Liver (tissue), 9 donors: ENCODE results near the gene ZNF101. TPM values are rescaled to one million over a fixed set of nuclear protein-coding genes. Genes with fewer than 3 reads are reported as not detected.

Source experiments
- DNase-seq: peaks from one replicate; pipeline ENCODE4 v3.0.0-alpha.2; 2017; ENCODE audit warnings: low spot score
- H3K27ac ChIP-seq, 2 donors: one replicate each; pipeline ENCODE4 v1.7.0; 2013; ENCODE audit warnings: inconsistent platforms in 2 of 2, low read length in 2 of 2, control low read depth in 1 of 2, low read depth in 1 of 2, mild to moderate bottlenecking in 1 of 2
- H3K27me3 ChIP-seq, 4 donors: one replicate each; pipeline versions ENCODE4 v1.6.1 to v1.7.0; 2013; ENCODE audit warnings: low read length in 3 of 4, inconsistent platforms in 1 of 4, mild to moderate bottlenecking in 1 of 4, moderate library complexity in 1 of 4; ENCODE audit not compliant: control insufficient read depth in 4 of 4, insufficient read depth in 4 of 4
- H3K36me3 ChIP-seq, 4 donors: one replicate each; pipeline versions ENCODE4 v1.6.1 to v1.7.0; 2013; ENCODE audit warnings: low read length in 3 of 4, mild to moderate bottlenecking in 3 of 4, low read depth in 1 of 4, moderate library complexity in 1 of 4; ENCODE audit not compliant: control insufficient read depth in 4 of 4, insufficient read depth in 3 of 4
- H3K4me1 ChIP-seq, 4 donors: one replicate each; pipeline versions ENCODE4 v1.6.1 to v1.7.0; 2013; ENCODE audit warnings: low read length in 3 of 4, mild to moderate bottlenecking in 3 of 4, moderate library complexity in 1 of 4; ENCODE audit not compliant: control insufficient read depth in 4 of 4, insufficient read depth in 4 of 4
- H3K4me3 ChIP-seq, 3 donors: one replicate each; pipeline versions ENCODE4 v1.6.1 to v1.7.0; 2013; ENCODE audit warnings: low read length in 3 of 3, control low read depth in 1 of 3, low read depth in 1 of 3, mild to moderate bottlenecking in 1 of 3
- H3K9ac ChIP-seq, 2 donors: one replicate each; pipeline ENCODE4 v1.7.0; 2013; ENCODE audit warnings: low read length in 2 of 2, mild to moderate bottlenecking in 2 of 2, moderate library complexity in 2 of 2, control low read depth in 1 of 2, low read depth in 1 of 2
- H3K9me3 ChIP-seq, 4 donors: one replicate each; pipeline versions ENCODE4 v1.6.1 to v1.7.0; 2013; ENCODE audit warnings: low read length in 3 of 4; ENCODE audit not compliant: control insufficient read depth in 4 of 4
- EGR1 ChIP-seq, 2 donors: IDR thresholded peaks; 2 replicates each; pipeline ENCODE4 v1.6.1; 2016 to 2018; ENCODE audit warnings: antibody characterized with exemption in 2 of 2, low read depth in 2 of 2
- FOXA1 ChIP-seq: IDR thresholded peaks from 2 replicates; pipeline ENCODE4 v1.6.1; 2016; ENCODE audit warnings: antibody characterized with exemption
- GABPA ChIP-seq, 2 donors: IDR thresholded peaks in 1 of 2; conservative IDR thresholded peaks in 1 of 2; 2 replicates each; pipeline ENCODE4 v1.6.1; 2016; ENCODE audit warnings: antibody characterized with exemption in 2 of 2, mild to moderate bottlenecking in 1 of 2, moderate library complexity in 1 of 2
- HNF4G ChIP-seq: IDR thresholded peaks from 2 replicates; pipeline ENCODE4 v1.6.1; 2016; ENCODE audit warnings: antibody characterized with exemption
- JUND ChIP-seq, 2 donors: IDR thresholded peaks; 2 replicates each; pipeline ENCODE4 v1.6.1; 2016; ENCODE audit warnings: antibody characterized with exemption in 2 of 2
- RXRA ChIP-seq, 2 donors: IDR thresholded peaks; 2 replicates each; pipeline ENCODE4 v1.6.1; 2017 to 2018; ENCODE audit warnings: antibody characterized with exemption in 2 of 2, mild to moderate bottlenecking in 1 of 2
- SP1 ChIP-seq: IDR thresholded peaks from 2 replicates; pipeline ENCODE4 v1.6.1; 2018; ENCODE audit warnings: antibody characterized with exemption, mild to moderate bottlenecking
- TAF1 ChIP-seq: conservative IDR thresholded peaks from 2 replicates; pipeline ENCODE4 v1.6.1; 2016; ENCODE audit warnings: antibody characterized with exemption, mild to moderate bottlenecking
- YY1 ChIP-seq: IDR thresholded peaks from 2 replicates; pipeline ENCODE4 v1.6.1; 2016; ENCODE audit warnings: antibody characterized with exemption, mild to moderate bottlenecking
- WGBS: extraction: QIAGEN DNeasy Blood & Tissue Kit; methylation state at CpG from one replicate; pipeline ENCODE4 v1.1.7; 2013; 5-methylcytosine and 5-hydroxymethylcytosine counted together
- polyA plus RNA-seq, 2 donors: library from polyadenylated mRNA; stranded (reverse) in 1 of 2; unstranded in 1 of 2; fragments of 200-250 nt in 1 of 2; fragments of >200 nt in 1 of 2; fragmentation: Nextera tagmentation in 1 of 2; extraction: Ambion mirVana in 1 of 2; gene quantifications; one replicate each; pipeline versions ENCODE4 v1.2.1 to v1.2.3, GENCODE V29; 2013 to 2015
- total RNA-seq, 2 donors: library from RNA; depleted of rRNA; stranded (reverse); fragments of >200 nt; gene quantifications; one replicate each; pipeline ENCODE4 v1.2.3, GENCODE V29; 2014
- TF ChIP-seq, protein P1 (sequence below): fragments of 150-350 bp; IDR thresholded peaks from 2 replicates; pipeline ENCODE4 v1.5.1; 2017; ENCODE audit warnings: improper control_type of control experiment, low read depth, low read length; ENCODE audit not compliant: missing input control
- TF ChIP-seq, protein P2 (sequence below): IDR thresholded peaks from 2 replicates; pipeline ENCODE4 v1.6.1; 2016; ENCODE audit warnings: antibody characterized with exemption
- TF ChIP-seq, protein P3 (sequence below): IDR thresholded peaks from 2 replicates; pipeline ENCODE4 v1.6.1; 2016; ENCODE audit warnings: antibody characterized with exemption
- donor health status: healthy.
- donor health status: healthy.
- donor health status: healthy.
- donor health status: healthy.
- donor health status: healthy.

ZNF101 gene
- total and polyA plus RNA-seq, 4 donors = 1.5 to 6.9 (median 3.5) TPM

DNA sequence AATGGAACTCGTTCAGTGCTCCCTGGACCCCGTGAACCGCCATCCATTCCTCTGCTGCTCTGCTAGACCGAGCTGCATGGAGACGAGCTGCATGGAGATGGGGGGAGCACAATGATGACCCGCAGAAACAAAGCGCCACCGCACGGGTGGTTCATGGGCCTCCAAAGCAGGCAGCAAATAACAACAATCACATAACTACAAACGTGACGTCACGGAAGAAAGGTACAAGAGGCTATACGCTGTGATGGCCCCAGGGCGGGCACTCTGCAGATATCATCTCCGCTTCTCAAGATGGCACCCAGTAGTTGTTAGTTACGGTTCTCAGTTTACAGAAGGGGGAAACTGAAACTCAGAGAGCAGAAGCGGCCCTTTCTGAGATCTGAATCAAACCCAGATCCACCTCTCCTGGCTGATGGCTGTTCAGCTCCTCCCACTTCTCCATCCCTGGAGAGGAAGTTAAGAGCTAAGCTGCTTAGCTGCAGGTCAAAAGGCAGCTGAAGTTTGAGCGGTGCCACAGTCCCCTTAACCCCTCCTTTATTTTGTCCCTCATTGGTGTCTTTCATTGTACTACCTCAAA is 6.9 kb upstream of the ZNF101 start:
- Histone ChIP-seq H3K36me3 (peaks cover 8 to 27% (median 16%) of the 10 kb centered on the region in 4 donors), H3K27ac (no peak overlapping the region), H3K4me1 (peaks cover 4 to 20% (median 17%) of the 10 kb centered on the region in 4 donors), H3K9ac (no peak overlapping the region), H3K9me3 (no peaks in the 10 kb centered on the region), H3K27me3 (no peaks in the 10 kb centered on the region), H3K4me3 (no peak overlapping the region)
- 81% methylated on average over 18 of the region's 18 CpGs for WGBS
- no peak for TF ChIP-seq RXRA (IDR thresholded peaks at IDR 0.05)
- no peak for TF ChIP-seq GABPA (IDR thresholded peaks at IDR 0.05 in 1 of 2, conservative IDR thresholded peaks at IDR 0.05 in 1 of 2)
- no peak for TF ChIP-seq EGR1 (IDR thresholded peaks at IDR 0.05; ENCODE audit: low read depth in 2 of 2)
- DNase-seq = no peak

DNA sequence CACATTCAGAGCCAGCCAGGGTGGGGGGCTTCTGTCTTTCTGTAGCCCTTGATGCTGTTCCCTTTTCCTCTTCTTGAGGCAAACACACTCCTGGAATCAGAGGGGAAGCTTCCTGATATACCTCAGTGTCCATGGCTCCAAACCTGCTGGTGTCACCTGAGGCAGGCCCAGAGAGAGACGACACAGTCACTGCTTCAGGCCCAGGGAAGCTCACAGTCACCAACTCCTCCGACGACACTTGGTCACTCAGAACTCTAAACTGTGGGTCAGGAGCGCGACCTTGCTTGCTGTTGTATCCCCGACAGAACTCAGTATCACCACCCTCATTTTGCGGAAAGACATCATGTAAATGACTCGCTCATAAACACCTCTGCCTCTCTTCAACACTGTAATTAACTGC is 6.3 kb upstream of the ZNF101 start:
- DNase-seq = no peak
- Histone ChIP-seq H3K4me3 (peak overlapping the region; percentile 97 to 99 (median 99)), H3K9me3 (no peaks in the 10 kb centered on the region), H3K27ac (no peak overlapping the region), H3K9ac (peak overlapping the region in 1 of 2 donors; percentile 99), H3K27me3 (no peaks in the 10 kb centered on the region), H3K4me1 (peaks cover 4 to 20% (median 17%) of the 10 kb centered on the region in 4 donors), H3K36me3 (peaks cover 4 to 21% (median 11%) of the 10 kb centered on the region in 4 donors)
- no peak for TF ChIP-seq TAF1
- TF ChIP-seq, protein P1, sequence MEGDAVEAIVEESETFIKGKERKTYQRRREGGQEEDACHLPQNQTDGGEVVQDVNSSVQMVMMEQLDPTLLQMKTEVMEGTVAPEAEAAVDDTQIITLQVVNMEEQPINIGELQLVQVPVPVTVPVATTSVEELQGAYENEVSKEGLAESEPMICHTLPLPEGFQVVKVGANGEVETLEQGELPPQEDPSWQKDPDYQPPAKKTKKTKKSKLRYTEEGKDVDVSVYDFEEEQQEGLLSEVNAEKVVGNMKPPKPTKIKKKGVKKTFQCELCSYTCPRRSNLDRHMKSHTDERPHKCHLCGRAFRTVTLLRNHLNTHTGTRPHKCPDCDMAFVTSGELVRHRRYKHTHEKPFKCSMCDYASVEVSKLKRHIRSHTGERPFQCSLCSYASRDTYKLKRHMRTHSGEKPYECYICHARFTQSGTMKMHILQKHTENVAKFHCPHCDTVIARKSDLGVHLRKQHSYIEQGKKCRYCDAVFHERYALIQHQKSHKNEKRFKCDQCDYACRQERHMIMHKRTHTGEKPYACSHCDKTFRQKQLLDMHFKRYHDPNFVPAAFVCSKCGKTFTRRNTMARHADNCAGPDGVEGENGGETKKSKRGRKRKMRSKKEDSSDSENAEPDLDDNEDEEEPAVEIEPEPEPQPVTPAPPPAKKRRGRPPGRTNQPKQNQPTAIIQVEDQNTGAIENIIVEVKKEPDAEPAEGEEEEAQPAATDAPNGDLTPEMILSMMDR = no peak
- TF ChIP-seq, protein P2, sequence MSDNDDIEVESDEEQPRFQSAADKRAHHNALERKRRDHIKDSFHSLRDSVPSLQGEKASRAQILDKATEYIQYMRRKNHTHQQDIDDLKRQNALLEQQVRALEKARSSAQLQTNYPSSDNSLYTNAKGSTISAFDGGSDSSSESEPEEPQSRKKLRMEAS = no peak
- TF ChIP-seq, protein P3, sequence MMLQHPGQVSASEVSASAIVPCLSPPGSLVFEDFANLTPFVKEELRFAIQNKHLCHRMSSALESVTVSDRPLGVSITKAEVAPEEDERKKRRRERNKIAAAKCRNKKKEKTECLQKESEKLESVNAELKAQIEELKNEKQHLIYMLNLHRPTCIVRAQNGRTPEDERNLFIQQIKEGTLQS = no peak
- no peak for TF ChIP-seq YY1
- TF ChIP-seq JUND (IDR thresholded peaks at IDR 0.05) = no peak
- WGBS = 85% methylated on average over 8 of the region's 8 CpGs

DNA sequence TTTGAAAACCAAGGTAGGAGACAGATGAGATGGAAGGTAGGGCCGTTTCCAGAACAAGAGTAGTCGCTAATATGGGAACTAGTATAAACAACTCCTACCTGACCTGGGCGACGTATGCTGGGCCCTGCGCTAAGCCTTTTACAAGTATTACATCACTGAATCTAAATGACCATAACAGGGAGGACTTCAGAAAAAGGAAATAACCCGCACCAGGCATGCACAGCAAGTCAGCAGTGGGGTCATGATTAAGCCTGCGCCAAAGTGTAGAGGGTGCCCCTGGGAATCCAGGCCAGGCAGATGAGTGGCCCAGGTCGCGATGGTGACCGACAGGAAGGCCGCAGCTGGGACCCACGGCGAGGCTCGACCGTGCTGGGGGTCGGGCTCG is 5.8 kb upstream of the ZNF101 start:
- Histone ChIP-seq H3K36me3 (peaks cover 4 to 17% (median 9%) of the 10 kb centered on the region in 4 donors), H3K9me3 (no peaks in the 10 kb centered on the region), H3K27me3 (no peaks in the 10 kb centered on the region), H3K4me1 (peaks cover 4 to 20% (median 17%) of the 10 kb centered on the region in 4 donors), H3K27ac (peak overlapping the region; percentile 98), H3K4me3 (peak overlapping the region; percentile 97 to 99 (median 99)), H3K9ac (peak overlapping the region; percentile 62 to 99)
- no peak for DNase-seq
- WGBS = 8% methylated on average over 17 of the region's 17 CpGs
- no peak for TF ChIP-seq FOXA1
- TF ChIP-seq HNF4G = no peak
- no peak for TF ChIP-seq SP1
- TF ChIP-seq RXRA (IDR thresholded peaks at IDR 0.05) = no peak
